GM19395 (cell line): ENCODE measurements around the gene DYNC1I1.

Experiments used
- ATAC-seq: cut with Tn5 transposase; IDR thresholded peaks from one replicate; pipeline ENCODE4 v1.9.1; 2021; ENCODE audit warnings: mild to moderate bottlenecking, moderate library complexity; ENCODE audit not compliant: unreplicated experiment

The DYNC1I1 gene

GRCh38 chr7:95788884-95789283 is 16.5 kb downstream of the DYNC1I1 start:
- ATAC-seq = no peak

GRCh38 chr7:95793658-95794057 is 21.3 kb downstream of the DYNC1I1 start:
- no peak for ATAC-seq

- no peak for ATAC-seq
These were observed 22.7 kb downstream of the DYNC1I1 start for GRCh38 chr7:95794917-95795515.

- ATAC-seq = no peak
These were observed 24.3 kb downstream of the DYNC1I1 start for GRCh38 chr7:95796617-95797016.

- no peak for ATAC-seq
These were observed 26.1 kb downstream of the DYNC1I1 start for GRCh38 chr7:95798401-95798930.

- no peak for ATAC-seq
These were observed 28.4 kb downstream of the DYNC1I1 start for GRCh38 chr7:95800787-95801186.

- ATAC-seq = no peak
These were observed 29.9 kb downstream of the DYNC1I1 start for GRCh38 chr7:95802270-95802669.

GRCh38 chr7:95804052-95804451 is 31.7 kb downstream of the DYNC1I1 start:
- ATAC-seq = no peak

- ATAC-seq = no peak
These were observed 33.6 kb downstream of the DYNC1I1 start for GRCh38 chr7:95805909-95806308.

- ATAC-seq = no peak
These were observed 36.0 kb downstream of the DYNC1I1 start for GRCh38 chr7:95808396-95808795.

- ATAC-seq = no peak
These were observed 39.6 kb downstream of the DYNC1I1 start for GRCh38 chr7:95811846-95812445.

- ATAC-seq = no peak
These were observed 42.4 kb downstream of the DYNC1I1 start for GRCh38 chr7:95814721-95815120.

GRCh38 chr7:95817866-95818640 is 45.7 kb downstream of the DYNC1I1 start:
- no peak for ATAC-seq

- no peak for ATAC-seq
These were observed 48.4 kb downstream of the DYNC1I1 start for GRCh38 chr7:95820778-95821177.

- no peak for ATAC-seq
These were observed 50.4 kb downstream of the DYNC1I1 start for GRCh38 chr7:95822717-95823116.

- ATAC-seq = no peak
These were observed 52.3 kb downstream of the DYNC1I1 start for GRCh38 chr7:95824616-95825015.

- no peak for ATAC-seq
These were observed 56.8 kb downstream of the DYNC1I1 start for GRCh38 chr7:95828824-95829790.

- peak; percentile 95 for ATAC-seq
These were observed 68.9 kb downstream of the DYNC1I1 start for GRCh38 chr7:95840953-95841950.

GRCh38 chr7:95843286-95843685 is 70.9 kb downstream of the DYNC1I1 start:
- ATAC-seq = no peak

GRCh38 chr7:95845007-95845406 is 72.7 kb downstream of the DYNC1I1 start:
- ATAC-seq = no peak
